Karpas-422 (cell line): Measurements from ENCODE around the gene HSPA12A. TPM values are rescaled to one million over a fixed set of nuclear protein-coding genes. Genes with fewer than 3 reads are reported as not detected.

Experiments used
- DNase-seq: peaks from one replicate; pipeline ENCODE4 v3.0.0-alpha.2; 2015
- H2AFZ ChIP-seq: fragments of 200-600 bp; sonication (generic); 2 replicates; pipeline ENCODE4 v1.6.1; 2014; ENCODE audit warnings: antibody characterized with exemption, low read length, mixed read lengths
- H3K27ac ChIP-seq: fragments of 200-600 bp; sonication (generic); 2 replicates; pipeline ENCODE4 v1.5.1; 2014; ENCODE audit warnings: mild to moderate bottlenecking, low read length, moderate library complexity
- H3K27me3 ChIP-seq: fragments of 200-600 bp; sonication (generic); 2 replicates; pipeline ENCODE4 v1.6.1; 2014; ENCODE audit warnings: low read length, mixed read lengths
- H3K36me3 ChIP-seq: fragments of 200-600 bp; sonication (generic); 2 replicates; pipeline ENCODE4 v1.6.1; 2014; ENCODE audit warnings: low read length, mixed read lengths; ENCODE audit not compliant: insufficient read depth
- H3K4me1 ChIP-seq: fragments of 200-600 bp; sonication (generic); 2 replicates; pipeline ENCODE4 v1.6.1; 2014; ENCODE audit warnings: mild to moderate bottlenecking, low read length, mixed read lengths
- H3K4me2 ChIP-seq: fragments of 200-600 bp; sonication (generic); 2 replicates; pipeline ENCODE4 v1.6.1; 2014; ENCODE audit warnings: low read length, low read depth, mild to moderate bottlenecking; ENCODE audit not compliant: poor library complexity, severe bottlenecking
- H3K4me3 ChIP-seq: fragments of 200-600 bp; sonication (generic); 2 replicates; pipeline ENCODE4 v1.5.1; 2014; ENCODE audit warnings: mild to moderate bottlenecking, antibody characterized with exemption, low read length, mixed read lengths
- H3K79me2 ChIP-seq: fragments of 200-600 bp; sonication (generic); 2 replicates; pipeline ENCODE4 v1.6.1; 2014; ENCODE audit warnings: mild to moderate bottlenecking, low read length, mixed read lengths
- H3K9ac ChIP-seq: fragments of 200-600 bp; sonication (generic); 2 replicates; pipeline ENCODE4 v1.6.0; 2014; ENCODE audit warnings: low read length
- H3K9me2 ChIP-seq: fragments of 200-600 bp; sonication (generic), shearing (Covaris generic); replicated peaks from 2 replicates; pipeline ENCODE4 v1.6.0; 2014; ENCODE audit warnings: mild to moderate bottlenecking, low read length, moderate library complexity; ENCODE audit not compliant: insufficient read depth
- H3K9me3 ChIP-seq: fragments of 300-700, 200-600 bp; sonication (generic); 2 replicates; pipeline ENCODE4 v1.6.1; 2014; ENCODE audit warnings: low read length, mixed read lengths
- H4K20me1 ChIP-seq: fragments of 200-600 bp; sonication (generic); 2 replicates; pipeline ENCODE4 v1.6.1; 2014; ENCODE audit warnings: mild to moderate bottlenecking, antibody characterized with exemption, low read length, low read depth; ENCODE audit not compliant: insufficient read depth
- total RNA-seq: library from RNA; depleted of rRNA; stranded (reverse); fragments of >200 nt; shearing (Covaris generic); gene quantifications from 2 replicates; pipeline ENCODE4 v1.2.3, GENCODE V29; 2014; ENCODE audit warnings: low replicate concordance

Gene HSPA12A
- total RNA-seq, 1 experiment from 2014 or later: 0.07 TPM

- H3K4me3 ChIP-seq: no peak overlapping the region
- H3K9me2 ChIP-seq: no peaks in the 10 kb centered on the region
- no peak overlapping the region for H3K4me2 ChIP-seq
- DNase-seq: no peak
- no peaks in the 10 kb centered on the region for H3K36me3 ChIP-seq
- H3K27me3 ChIP-seq: no peaks in the 10 kb centered on the region
- H4K20me1 ChIP-seq: no peaks in the 10 kb centered on the region
- no peak overlapping the region for H2AFZ ChIP-seq
- no peak overlapping the region for H3K27ac ChIP-seq
- H3K79me2 ChIP-seq: no peaks in the 10 kb centered on the region
- H3K4me1 ChIP-seq: no peaks in the 10 kb centered on the region
- H3K9me3 ChIP-seq: no peaks in the 10 kb centered on the region
- no peak overlapping the region for H3K9ac ChIP-seq
Measured at GRCh38 chr10:116756277-116756676, 13.9 kb upstream of the HSPA12A start.

GRCh38 chr10:116753759-116754158, 11.4 kb upstream of the HSPA12A start:
- no peaks in the 10 kb centered on the region for H3K36me3 ChIP-seq
- H4K20me1 ChIP-seq: no peaks in the 10 kb centered on the region
- no peak overlapping the region for H3K4me3 ChIP-seq
- H3K27me3 ChIP-seq: no peaks in the 10 kb centered on the region
- no peak overlapping the region for H3K4me2 ChIP-seq
- no peaks in the 10 kb centered on the region for H3K79me2 ChIP-seq
- no peaks in the 10 kb centered on the region for H3K9me3 ChIP-seq
- peak; percentile 51 for DNase-seq
- H3K4me1 ChIP-seq: no peaks in the 10 kb centered on the region
- H3K9me2 ChIP-seq: no peaks in the 10 kb centered on the region
- H3K9ac ChIP-seq: no peak overlapping the region
- H2AFZ ChIP-seq: no peak overlapping the region
- no peak overlapping the region for H3K27ac ChIP-seq

GRCh38 chr10:116752969-116753665, 10.8 kb upstream of the HSPA12A start:
- Histone ChIP-seq H3K4me2 (no peak overlapping the region), H3K9me2 (no peaks in the 10 kb centered on the region), H4K20me1 (no peaks in the 10 kb centered on the region), H3K9me3 (no peaks in the 10 kb centered on the region), H3K9ac (no peak overlapping the region), H3K4me3 (no peak overlapping the region), H3K27ac (no peak overlapping the region), H2AFZ (no peak overlapping the region), H3K79me2 (no peaks in the 10 kb centered on the region), H3K36me3 (no peaks in the 10 kb centered on the region), H3K27me3 (no peaks in the 10 kb centered on the region), H3K4me1 (no peaks in the 10 kb centered on the region)
- DNase-seq: no peak

DNA sequence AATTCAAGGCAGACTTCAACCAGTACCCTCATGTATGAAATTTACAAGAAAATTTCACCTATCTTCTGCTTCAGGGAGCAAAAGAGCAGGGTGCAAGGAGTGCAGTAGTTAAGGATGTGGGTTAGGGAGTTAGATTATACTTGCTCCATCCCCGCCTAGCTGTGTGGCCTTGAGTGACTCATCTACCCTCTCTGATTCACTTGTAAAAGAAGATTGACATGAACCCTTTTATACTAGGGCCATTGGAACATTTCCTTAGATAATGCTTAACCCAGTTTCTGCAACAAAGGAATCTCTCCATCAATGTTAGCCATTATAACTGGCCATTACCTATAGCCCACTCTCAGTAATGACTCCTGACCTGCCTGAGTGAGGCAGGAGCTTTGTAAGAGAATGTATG, 10.2 kb upstream of the HSPA12A start:
- Histone ChIP-seq H3K9me2 (no peaks in the 10 kb centered on the region), H3K4me1 (no peaks in the 10 kb centered on the region), H3K9me3 (no peaks in the 10 kb centered on the region), H3K27me3 (no peaks in the 10 kb centered on the region), H2AFZ (no peak overlapping the region), H3K4me2 (no peak overlapping the region), H3K4me3 (no peak overlapping the region), H3K36me3 (no peaks in the 10 kb centered on the region), H3K79me2 (no peaks in the 10 kb centered on the region), H4K20me1 (no peaks in the 10 kb centered on the region), H3K27ac (no peak overlapping the region), H3K9ac (no peak overlapping the region)
- DNase-seq: no peak

- Histone ChIP-seq H3K9me2 (no peaks in the 10 kb centered on the region), H3K9me3 (no peaks in the 10 kb centered on the region), H3K79me2 (no peaks in the 10 kb centered on the region), H3K4me1 (no peaks in the 10 kb centered on the region), H3K27me3 (no peaks in the 10 kb centered on the region), H4K20me1 (no peaks in the 10 kb centered on the region), H2AFZ (no peak overlapping the region), H3K4me2 (no peak overlapping the region), H3K4me3 (no peak overlapping the region), H3K9ac (no peak overlapping the region), H3K27ac (no peak overlapping the region), H3K36me3 (no peaks in the 10 kb centered on the region)
- no peak for DNase-seq
Measured at GRCh38 chr10:116748471-116748870, 6.1 kb upstream of the HSPA12A start.

DNA sequence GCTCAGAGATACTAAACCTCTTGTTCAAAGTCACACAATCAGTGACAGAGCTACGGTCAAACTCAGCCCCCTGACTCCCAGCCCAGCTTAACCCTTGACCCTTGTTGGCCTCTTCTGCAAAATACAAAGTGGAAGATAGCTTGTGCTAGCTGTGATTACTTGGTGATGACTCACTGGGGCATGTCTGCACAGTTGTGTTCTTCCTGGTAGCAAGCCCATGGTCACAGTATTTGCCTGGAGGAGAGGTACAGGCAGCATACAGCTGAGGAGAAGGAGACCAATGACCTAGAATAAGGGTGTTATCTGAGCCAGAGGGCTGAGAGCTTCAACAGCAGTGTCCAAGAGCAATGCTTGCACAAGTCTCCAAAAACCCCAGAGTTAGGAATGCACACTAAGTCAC, 5.7 kb upstream of the HSPA12A start:
- DNase-seq: no peak
- Histone ChIP-seq H3K9me2 (no peaks in the 10 kb centered on the region), H3K27me3 (no peaks in the 10 kb centered on the region), H4K20me1 (no peaks in the 10 kb centered on the region), H3K36me3 (no peaks in the 10 kb centered on the region), H3K4me2 (no peak overlapping the region), H3K9me3 (no peaks in the 10 kb centered on the region), H2AFZ (no peak overlapping the region), H3K9ac (no peak overlapping the region), H3K4me3 (no peak overlapping the region), H3K4me1 (no peaks in the 10 kb centered on the region), H3K79me2 (no peaks in the 10 kb centered on the region), H3K27ac (no peak overlapping the region)

GRCh38 chr10:116747325-116747724, 5.0 kb upstream of the HSPA12A start:
- no peaks in the 10 kb centered on the region for H3K4me1 ChIP-seq
- no peaks in the 10 kb centered on the region for H3K9me2 ChIP-seq
- no peak overlapping the region for H3K27ac ChIP-seq
- no peaks in the 10 kb centered on the region for H3K9me3 ChIP-seq
- H3K27me3 ChIP-seq: no peaks in the 10 kb centered on the region
- no peak overlapping the region for H3K4me2 ChIP-seq
- H3K79me2 ChIP-seq: no peaks in the 10 kb centered on the region
- no peak overlapping the region for H2AFZ ChIP-seq
- no peak overlapping the region for H3K4me3 ChIP-seq
- no peak for DNase-seq
- H3K36me3 ChIP-seq: no peaks in the 10 kb centered on the region
- H3K9ac ChIP-seq: no peak overlapping the region
- H4K20me1 ChIP-seq: no peaks in the 10 kb centered on the region

DNA sequence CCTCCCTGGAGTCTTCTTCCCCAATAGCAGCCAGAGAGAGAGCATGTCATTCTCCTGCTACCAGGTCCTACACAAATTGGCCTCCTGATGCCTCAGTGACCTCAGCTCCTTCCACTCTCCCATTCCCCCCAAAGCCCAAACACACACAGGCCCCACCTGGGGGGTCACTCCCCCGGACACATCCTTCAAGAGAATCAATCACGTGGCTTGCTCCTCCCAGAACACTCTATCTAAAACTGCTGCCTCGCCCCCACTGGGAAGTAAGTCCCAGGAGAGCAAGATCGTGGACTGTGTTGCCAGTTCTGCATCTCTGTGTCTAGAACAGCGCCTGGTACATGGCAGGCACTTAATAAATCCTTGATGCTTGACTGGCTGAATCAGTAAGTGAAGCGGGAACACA, 2.5 kb upstream of the HSPA12A start:
- H4K20me1 ChIP-seq: no peaks in the 10 kb centered on the region
- H3K9ac ChIP-seq: no peak overlapping the region
- DNase-seq: no peak
- H2AFZ ChIP-seq: no peak overlapping the region
- H3K27ac ChIP-seq: no peak overlapping the region
- H3K4me1 ChIP-seq: no peaks in the 10 kb centered on the region
- H3K79me2 ChIP-seq: no peaks in the 10 kb centered on the region
- no peaks in the 10 kb centered on the region for H3K9me3 ChIP-seq
- no peaks in the 10 kb centered on the region for H3K27me3 ChIP-seq
- H3K4me3 ChIP-seq: no peak overlapping the region
- no peaks in the 10 kb centered on the region for H3K36me3 ChIP-seq
- H3K9me2 ChIP-seq: no peaks in the 10 kb centered on the region
- no peak overlapping the region for H3K4me2 ChIP-seq
